GM23248 (cell line): ENCODE results near the gene SETBP1.

Source experiments
- EZH2 ChIP-seq: fragments of 200-600 bp; sonication (generic); IDR thresholded peaks from 2 replicates; pipeline ENCODE4 v1.6.1; 2018; ENCODE audit warnings: antibody characterized with exemption, mild to moderate bottlenecking; ENCODE audit not compliant: insufficient read depth, poor library complexity, severe bottlenecking
- EZH2phosphoT487 ChIP-seq: fragments of 200-600 bp; sonication (generic); IDR thresholded peaks from 2 replicates; pipeline ENCODE4 v1.6.1; 2018; ENCODE audit warnings: antibody characterized with exemption, moderate library complexity, mild to moderate bottlenecking, low read depth; ENCODE audit not compliant: insufficient read depth

DNA sequence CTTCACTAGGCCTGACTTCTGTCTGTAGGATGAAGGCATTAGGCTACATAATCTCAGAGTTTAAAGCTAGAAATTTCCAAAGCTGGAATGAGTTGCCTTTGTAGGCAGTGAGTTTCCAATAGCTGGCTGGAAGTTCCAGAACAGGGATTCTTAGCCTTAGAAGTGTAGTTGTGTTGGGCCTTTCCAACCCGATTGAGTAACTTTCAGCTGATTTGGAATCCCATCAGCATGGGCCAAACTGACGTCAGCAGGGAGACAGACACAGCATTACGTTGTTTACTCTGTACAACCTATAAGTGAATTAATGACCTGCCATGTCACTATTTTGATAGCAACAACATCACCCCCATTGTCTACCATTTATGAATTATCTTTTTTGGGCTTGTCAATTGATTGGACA lies 56.9 kb downstream of the SETBP1 start:
- TF ChIP-seq EZH2 (no peak), EZH2phosphoT487 (no peak)
